NCI-H748 (cell line): ENCODE results near the gene WBP1.
"Not testable (repeated sequence)": the region's sequence is repeated elsewhere in the genome, so short reads cannot be mapped to it uniquely, and the experiment has no call there.

ENCODE experiments used
- DNase-seq: peaks from one replicate; lab custom pipeline; 2025; ENCODE audit not compliant: unreplicated experiment; lab: John Stamatoyannopoulos, UW

Gene WBP1

DNA sequence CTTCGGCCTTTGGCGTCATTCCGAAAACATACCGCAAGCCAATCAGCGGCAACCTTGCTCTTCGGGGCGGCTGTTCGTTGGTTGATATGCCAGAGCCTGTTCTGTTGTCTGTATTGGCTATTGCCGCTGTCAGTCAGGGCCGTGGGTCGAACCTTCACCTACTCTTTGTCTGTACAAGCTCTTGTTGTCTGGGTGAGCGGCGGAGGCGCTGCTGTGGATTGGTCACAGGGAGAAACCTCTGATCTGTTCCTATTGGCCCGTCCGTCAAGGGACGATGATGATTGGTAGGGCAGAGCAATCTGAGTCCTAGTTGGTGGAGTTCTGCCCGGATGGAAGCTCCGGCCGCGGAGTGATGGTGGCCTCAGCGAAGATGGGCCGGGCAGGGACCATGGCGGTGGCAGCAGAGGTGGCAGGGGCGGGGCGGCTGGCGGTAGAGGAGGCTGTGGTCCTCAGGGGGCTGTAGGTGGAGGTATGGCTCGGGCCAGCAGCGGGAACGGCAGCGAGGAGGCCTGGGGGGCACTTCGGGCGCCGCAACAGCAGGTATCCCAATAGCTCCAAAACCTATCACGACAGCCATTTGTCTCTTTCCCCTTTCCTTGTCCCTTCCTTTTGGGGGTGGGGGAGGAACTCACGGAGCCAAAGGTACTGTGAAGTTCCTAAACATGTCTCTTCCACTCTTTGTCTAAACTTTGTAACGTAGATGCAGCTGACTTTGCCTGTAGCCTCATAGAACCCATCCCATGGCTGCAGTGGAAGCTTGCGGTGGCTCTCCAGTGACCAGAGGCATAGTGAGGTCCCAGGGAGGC, at the start of gene WBP1:
WBP1 (plus strand) TSS at position 307 of the 806 bp plus-strand sequence; CDS start at position 472, 165 bp downstream.
- DNase-seq, result peak; percentile 99

DNA sequence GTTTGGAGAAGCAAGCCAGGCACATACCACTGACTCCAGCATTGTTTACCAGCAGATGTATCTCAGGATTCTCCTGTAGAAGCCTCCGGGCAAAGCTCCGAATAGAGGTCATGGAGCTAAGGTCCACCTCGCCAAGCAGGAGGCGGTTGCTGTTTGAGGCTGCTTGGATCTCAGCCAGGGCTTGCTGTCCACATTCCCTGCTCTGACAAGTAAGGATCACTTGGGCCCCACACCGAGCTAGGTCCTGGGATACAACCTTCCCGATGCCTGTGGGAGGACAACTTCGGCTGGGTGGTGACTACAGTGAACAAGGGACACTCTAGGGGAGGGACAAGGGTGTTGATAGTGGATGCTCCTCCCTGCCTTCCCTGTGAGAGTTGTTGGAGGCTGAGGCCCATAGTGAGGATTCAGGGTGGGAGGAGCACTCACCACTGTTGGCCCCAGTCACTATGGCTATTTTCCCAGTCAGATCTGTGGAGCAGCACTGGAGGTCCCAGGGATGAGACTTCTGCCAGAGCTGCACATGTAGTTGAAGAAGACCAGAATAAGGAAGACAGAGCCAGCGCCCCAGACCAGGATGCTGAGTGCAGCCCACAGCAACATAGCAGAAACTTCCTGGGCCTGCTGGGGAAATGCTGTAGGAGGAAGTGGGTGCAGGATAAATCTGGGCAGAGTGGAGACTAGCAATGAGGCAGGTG, 45.1 kb upstream of the WBP1 start:
- DNase-seq, result no peak

DNA sequence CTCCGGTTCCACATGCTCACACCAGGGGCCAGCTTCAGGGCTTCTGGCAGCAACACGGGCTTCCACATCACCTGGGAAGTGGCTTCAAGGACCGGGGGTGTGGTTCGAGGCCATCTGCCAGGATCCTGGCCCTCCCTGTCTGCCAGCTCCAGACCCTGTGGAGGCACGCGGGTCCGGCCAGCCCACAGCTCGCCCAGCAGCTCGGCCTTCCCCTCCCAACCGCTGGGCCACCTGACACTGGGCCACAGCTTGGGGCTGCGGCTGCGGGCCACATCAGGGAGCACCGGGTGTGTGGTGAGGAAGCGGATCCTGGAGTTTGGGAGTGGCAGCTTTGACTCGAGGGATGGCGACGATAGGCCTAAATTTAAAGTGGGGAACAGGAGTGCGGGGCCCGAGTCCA, 43.8 kb upstream of the WBP1 start:
- DNase-seq, result peak; percentile 25

DNA sequence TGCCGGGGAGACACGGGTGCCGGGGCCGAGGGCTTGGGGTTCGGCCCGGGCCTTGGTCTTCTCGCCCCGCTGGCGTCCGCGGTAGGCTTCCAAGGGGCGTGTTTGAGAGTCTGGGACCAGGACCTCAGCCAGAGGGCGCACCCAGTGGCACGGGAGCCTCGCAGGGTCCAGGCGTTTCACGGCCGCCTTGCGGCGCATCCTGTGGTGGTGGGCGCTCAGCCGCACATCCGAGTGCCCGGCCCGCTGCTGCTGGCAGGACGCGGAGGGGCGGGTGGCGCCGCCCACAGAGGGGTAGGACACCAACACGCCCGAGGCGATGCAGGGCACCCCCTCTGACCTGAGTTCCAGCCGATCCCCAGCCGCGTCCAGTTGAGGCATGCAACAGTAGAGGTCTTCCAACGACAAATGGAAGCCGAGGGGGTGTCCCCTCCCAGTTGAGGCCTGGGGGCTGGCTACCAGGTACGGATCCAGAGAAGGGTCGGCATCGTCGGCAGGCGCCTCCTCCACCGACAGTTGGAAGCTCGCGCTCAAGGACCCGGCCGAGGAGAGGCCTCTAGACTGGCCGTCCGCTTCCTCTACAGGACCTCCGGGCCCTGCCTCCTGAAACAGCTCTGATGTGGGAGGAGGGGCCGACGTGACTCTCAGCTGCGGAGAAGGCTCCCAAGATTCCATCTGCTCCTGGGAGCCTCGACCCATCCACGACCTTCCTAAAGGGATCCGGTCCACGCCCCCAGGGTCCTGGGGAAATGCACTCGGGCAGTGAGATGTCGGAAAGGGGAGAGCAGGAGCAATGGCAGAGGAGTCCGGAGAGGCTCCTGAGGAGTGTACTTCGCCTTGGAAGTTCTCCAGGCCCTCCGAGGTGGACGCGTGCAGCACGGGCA, 43.1 kb upstream of the WBP1 start:
- peak; percentile 57 for DNase-seq

DNA sequence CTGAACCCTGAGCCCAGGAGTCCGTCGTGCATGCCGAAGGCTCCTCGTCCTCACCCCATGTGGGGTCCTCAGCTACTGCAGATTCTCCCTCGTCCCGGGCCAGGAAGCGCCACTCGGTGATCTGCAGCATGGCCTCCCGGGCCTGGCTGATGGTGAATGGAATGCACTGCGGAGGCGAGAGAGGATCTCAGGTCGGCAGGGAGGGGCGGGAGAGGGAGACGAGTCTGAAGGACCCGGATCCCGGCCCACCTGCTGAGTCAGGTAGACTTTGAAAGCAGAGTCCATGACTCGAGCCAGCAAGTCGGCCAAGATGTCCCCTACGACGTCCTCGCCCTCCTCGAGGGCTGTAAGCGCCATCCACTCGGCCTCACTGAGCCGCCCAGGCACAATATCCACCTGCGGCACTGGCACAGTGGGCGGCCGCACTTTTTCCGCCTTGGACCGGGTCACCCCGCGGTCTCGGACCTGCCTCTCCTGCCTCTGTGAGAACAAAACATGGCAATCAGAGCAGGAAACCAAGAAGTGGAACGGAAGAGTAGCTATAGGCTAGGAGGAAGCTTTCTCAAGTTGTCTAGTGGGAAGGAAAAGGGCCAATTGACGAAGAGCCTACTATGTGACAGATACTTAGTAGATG, 42.4 kb upstream of the WBP1 start:
- DNase-seq, result no peak

DNA sequence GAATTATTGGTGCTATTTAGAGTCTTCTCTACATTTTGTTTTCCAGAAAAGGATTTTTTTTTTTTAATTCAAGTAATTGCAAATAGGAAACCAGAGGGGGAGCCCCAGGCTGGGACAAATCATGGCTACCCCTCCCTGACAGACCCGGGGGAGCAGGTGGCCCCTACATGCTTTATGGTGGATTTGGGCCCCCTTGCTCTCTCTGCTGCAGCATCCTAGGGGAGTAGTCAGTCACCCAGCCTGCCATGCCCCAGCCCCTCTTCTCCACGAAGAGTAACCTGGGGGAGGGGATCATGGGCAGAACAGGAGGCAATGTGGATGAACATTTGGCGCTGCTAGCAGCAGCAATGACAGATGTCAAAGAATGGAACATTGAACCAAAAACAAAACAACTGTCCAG, 41.5 kb upstream of the WBP1 start:
- no peak for DNase-seq

DNA sequence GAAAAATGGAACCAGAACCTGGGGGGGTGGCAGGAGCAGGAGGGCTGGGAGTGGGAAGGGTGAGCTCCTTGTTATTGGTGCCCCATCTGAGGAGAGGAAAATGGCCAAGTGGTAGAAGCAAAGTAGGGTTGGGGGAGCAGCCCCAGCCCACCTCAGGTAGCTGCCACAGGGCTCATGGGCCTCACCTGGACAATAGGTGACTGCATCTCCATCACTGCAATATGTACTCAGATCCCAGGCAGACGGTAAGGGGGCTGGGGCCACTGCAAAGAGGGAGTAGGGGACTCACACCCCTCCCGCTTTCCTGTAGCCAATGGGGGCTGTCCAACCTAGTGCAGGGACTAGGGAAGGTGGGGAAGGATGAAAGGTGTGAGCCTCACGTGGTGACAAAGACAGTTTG, 41.0 kb upstream of the WBP1 start:
- no peak for DNase-seq

DNA sequence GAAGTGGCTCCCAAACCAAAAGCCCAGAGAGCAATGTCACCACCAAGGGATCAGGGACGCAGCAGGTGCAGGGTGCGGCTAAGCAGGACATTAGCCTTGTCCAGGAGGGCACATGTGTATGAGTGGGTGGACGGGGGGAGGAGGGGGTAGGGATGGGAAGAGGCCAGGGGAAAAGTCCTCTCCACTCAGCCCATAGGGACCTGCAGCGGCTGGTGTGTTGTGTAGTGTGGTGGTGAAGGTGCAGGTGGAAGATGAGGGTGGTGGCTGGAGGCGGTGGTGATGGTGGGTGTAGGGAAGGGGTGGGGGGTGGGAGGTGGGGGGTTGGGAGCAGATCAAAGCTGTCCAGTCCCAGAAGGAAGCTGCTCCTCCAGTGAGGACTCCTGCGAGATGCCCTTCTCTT, 40.5 kb upstream of the WBP1 start:
- no peak for DNase-seq

DNA sequence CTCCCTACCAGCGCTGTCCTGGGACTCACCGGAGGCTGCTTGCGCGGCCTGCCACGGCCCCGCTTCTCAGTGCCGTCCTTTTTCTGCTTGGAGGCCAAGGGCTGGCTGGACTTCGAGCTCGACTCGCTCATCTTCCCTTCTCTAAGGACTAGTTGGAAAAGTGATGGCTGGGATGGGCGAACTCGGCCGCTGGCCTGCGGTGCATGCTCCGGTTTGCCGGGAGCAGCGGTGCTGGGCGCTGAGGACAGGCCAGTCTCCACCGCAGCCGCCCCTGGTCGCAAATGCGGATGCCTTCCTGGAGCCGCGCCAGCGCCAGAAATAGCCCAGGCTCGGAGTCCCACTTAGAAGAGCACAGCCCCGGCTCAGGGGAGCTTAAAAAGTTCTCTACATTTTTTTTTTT, 39.9 kb upstream of the WBP1 start:
- no peak for DNase-seq

DNA sequence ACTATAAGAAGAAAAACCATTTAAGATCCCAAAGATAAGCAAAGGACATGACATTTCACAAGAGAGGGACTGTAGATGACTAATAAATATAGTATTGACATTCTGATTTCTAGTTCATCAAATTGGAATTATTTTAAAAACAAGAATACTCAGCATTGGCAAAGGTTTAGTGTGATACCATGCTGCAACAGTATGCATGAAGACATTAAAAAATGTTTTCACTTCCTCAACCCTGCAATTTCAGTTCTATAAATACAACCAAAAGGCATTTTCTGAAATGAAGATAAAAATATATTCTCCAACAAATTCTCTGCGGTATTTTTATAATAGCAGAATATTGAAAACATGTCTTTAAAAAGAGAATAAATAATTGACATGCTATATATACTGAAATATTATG, 38.9 kb upstream of the WBP1 start:
- DNase-seq, result no peak

DNA sequence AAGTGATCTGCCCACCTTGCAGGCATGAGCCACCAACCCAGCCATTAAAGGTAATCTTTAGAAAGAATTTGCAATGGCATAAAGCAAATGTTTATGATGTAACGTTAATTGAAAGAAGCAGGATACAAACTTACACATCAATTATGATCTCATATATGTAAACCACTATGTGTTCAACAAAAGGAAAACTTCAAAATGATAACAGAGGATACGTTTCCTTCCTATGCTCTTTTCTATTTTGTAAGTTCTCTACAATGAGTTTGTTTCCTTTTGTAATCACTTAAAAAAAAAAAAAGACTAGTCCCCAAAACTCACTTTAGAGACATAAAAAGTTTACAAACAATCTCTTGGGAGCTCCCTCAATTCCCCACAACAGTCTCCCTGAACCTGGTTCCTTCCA, 38.2 kb upstream of the WBP1 start:
- DNase-seq, result no peak

DNA sequence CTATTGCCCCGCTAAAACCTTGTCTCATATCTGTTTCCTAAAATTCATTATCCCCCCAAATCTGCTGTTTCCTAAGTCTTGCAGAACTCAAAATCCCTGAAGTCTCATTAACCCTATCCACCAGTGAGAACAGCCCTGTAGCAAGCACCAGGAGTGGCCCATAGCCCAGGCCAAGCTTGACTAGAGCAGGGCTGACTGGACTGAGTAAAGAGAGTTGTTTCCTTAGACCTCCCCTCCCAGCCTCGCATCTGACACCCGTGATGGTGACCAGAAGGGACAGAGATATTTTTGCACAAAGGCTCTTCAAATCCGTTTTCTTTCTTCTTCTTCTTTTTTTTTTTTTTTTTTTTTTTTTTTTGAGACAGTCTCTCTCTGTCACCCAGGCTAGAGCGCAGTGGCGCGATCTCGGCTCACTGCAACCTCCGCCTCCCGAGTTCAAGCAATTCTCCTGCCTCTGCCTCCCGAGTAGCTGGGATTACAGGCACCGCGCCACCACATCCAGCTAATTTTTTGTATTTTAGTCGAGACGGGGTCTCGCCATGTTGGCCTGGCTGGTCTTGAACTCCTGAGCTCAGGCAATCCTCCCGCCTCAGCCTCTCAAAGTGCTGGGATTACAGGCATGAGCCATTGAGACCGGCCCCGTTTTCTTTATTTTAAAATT, 37.7 kb upstream of the WBP1 start:
- not testable (repeated sequence) for DNase-seq

DNA sequence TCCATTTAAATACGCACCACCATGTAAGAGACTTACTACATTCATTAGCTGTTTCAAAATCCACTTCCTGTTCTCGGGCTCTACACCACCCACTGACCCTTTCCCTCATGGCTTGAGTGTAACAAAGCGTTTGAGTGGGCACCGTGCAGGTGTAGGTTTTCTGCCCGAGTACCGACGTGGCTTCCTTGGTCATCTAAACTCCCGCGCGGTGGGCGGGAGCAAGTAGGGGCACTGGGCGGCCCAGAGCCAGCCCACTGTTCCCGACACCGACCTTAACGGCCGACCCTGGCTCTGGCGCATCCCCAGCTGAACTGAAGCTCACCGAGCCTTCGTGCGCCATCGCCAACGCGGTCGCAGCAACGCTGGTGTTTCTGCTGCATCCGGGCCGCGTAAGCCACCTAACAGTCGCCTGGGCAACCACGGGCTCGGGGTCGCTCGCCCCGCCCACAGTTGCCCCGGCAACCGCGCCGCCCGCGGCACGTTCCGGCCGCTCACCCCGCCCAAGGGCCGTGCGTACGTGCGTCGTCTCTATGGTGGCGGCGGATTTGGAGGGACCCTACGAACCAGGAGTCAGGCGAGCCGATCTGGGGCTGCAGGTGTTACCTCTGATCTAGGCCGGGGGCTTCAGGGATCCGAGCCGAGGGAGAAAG, 36.9 kb upstream of the WBP1 start, which contains the start of the genes C2orf81 and WDR54:
C2orf81 (minus strand) TSS at position 399 of the 650 bp plus-strand sequence; CDS start at position 340, 59 bp downstream.
WDR54 (plus strand) TSS at position 510 of the 650 bp plus-strand sequence. CDS start 424 bp downstream, outside the sequence.
- peak; percentile 96 for DNase-seq

DNA sequence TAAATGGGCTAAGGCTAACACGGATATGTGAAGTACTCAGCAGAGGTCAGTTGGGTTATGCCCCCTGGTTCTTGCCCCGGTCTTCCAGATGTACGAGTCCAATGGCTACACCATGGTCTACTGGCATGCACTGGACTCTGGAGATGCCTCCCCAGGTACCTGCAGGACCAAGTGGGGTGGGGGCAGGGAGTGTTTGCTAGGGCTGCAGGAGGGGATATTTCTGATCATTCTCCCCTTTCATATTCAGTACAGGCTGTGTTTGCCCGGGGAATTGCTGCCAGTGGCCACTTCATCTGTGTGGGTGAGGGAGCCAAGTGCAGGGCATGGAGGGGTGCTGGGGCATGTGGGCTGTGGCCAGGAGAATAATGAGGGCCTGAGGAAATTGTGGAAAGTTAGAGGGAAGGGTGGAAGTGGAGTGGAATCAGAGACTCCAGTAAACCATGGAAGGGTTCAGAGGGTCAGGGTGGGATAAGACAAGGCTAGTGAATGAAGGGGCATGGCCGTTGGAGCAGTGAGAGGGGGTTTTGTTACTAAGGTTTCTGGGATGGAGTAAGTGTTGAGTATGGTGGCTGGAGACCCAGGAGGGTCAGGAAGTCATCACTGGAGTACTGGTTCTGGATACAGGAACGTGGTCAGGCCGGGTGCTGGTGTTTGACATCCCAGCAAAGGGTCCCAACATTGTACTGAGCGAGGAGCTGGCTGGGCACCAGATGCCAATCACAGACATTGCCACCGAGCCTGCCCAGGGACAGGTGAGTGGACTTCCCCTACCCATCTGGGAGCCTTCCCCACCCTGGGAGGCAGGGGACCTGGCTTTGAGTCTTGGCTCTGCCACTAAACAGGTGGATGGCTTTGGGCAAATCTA, 34.8 kb upstream of the WBP1 start:
- no peak for DNase-seq

DNA sequence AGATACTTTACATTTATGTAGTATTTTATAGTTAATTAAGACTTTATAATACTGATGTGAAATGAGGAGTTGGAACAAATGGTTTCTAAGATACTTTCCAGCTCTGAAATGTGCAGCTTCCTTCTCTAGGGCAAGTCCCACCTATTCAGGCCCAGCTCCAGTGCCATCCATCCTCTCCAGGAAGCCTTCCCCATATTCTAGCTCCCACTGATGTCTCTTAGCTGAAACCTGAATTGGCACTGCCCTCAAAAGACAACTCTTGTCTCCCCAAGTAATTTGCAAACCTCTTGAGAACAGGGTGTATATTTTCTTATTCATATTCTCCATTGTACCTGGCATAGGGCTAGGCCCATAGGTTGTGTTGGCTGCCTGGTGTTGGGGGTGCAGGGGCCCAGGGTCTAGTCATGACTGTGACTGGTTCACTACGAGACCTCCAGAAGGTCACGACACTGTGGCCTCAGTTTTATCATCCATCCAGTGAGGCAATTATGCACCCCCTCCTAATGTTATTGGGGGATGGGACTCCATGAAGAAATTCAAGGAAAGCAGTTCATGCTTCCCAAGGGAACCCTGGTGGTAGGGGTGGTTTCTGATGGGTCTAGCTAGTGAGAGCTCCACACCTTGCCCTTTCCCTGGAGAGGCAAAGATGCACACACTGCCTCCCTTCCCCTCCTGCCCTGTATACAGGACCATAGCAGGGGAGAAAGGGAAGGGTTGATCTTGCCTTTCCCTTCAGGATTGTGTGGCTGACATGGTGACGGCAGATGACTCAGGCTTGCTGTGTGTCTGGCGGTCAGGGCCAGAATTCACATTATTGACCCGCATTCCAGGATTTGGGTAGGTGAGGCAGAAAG, 33.9 kb upstream of the WBP1 start:
- no peak for DNase-seq

DNA sequence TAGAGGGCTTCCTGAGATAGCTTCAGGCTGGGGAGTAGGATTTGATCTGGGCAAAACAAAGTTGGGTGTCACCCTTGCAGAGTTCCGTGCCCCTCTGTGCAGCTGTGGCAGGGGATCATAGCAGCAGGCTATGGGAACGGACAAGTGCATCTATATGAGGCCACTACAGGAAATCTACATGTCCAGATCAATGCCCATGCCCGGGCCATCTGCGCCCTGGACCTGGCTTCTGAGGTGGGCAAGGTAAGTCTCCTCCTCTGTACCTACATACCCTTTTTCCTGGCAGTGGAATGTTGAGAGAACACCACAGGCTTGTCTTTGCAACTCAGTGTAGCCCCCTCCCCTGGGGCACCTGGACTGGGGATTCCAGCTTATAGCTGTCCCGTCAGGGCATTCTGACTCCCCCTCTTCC, 33.2 kb upstream of the WBP1 start:
- DNase-seq, result no peak

DNA sequence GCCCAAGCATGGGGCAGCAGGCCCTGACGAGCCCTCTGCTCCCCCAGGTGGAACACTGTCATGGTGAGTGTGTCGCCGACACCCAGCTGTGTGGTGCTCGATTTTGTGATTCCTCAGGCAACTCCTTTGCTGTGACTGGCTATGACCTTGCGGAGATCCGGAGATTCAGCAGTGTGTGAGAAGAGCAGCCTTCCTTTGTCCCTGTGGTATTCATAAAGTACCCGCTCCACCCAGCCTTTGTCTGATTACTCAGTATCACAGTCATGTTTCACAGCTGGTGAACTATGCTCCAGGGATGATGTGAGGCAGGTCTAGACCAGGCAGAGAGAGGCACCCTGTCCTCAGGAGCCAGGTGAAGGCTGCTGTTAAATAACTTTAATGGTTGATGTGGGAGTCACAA, 32.7 kb upstream of the WBP1 start:
- no peak for DNase-seq

DNA sequence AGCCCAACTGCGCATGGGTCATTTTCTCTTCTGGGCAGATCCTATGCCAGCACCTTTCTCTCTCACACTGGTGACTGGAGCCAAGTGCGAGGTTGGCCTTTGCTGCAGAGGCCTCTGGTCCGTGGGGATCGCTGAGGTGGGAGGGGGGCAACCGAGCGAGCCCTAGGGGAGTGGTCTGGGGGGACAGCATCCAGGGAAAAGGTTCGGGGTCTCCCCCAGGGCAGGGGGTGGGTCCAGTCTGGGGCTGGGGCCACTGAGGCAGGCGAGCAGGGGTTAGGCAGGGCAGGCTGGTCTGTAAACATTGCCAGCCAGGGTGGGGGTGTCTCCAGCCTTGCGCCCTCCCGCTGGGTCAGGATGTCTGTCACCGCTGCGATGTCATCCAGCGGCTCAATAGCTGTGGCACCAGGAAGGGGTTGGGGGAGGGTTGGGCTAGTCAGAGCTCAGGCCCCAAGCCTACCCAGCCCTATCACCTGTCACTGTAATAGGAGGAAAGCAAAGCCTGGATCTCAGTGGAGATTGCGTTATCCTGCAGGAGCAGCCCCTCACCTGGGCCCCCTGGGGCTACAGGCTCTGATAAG, 32.0 kb upstream of the WBP1 start:
- DNase-seq, result no peak
